Retinal pigment epithelial cell (primary cell): ENCODE measurements around the gene TSHZ2.

ENCODE experiments used
- DNase-seq: peaks from one replicate; pipeline ENCODE4 v3.0.0-alpha.2; 2010; ENCODE audit warnings: low read depth
- H3K4me3 ChIP-seq: 2 replicates; pipeline ENCODE4 v1.5.1; 2011; ENCODE audit warnings: mild to moderate bottlenecking, low read length, control low read depth, moderate library complexity
- CTCF ChIP-seq: conservative IDR thresholded peaks from 2 replicates; pipeline ENCODE4 v1.5.1; 2011; ENCODE audit warnings: low read depth, low read length, control low read depth, inconsistent platforms

TSHZ2 gene

GRCh38 chr20:53157443-53158408, 185.6 kb downstream of the TSHZ2 start:
- no peak overlapping the region for H3K4me3 ChIP-seq
- DNase-seq: no peak
- TF ChIP-seq CTCF: peak; percentile 63

- TF ChIP-seq CTCF: no peak
- DNase-seq: no peak
- no peak overlapping the region for H3K4me3 ChIP-seq
Observed at GRCh38 chr20:53159160-53159559, 187.0 kb downstream of the TSHZ2 start.

GRCh38 chr20:53161073-53161472, 188.9 kb downstream of the TSHZ2 start:
- H3K4me3 ChIP-seq: no peak overlapping the region
- DNase-seq: no peak
- TF ChIP-seq CTCF: no peak

GRCh38 chr20:53161473-53161872, 189.3 kb downstream of the TSHZ2 start:
- no peak for TF ChIP-seq CTCF
- DNase-seq: no peak
- H3K4me3 ChIP-seq: no peak overlapping the region

- DNase-seq: no peak
Observed at GRCh38 chr20:53162251-53162835, 190.2 kb downstream of the TSHZ2 start.

GRCh38 chr20:53163486-53163885, 191.3 kb downstream of the TSHZ2 start:
- no peak overlapping the region for H3K4me3 ChIP-seq
- DNase-seq: no peak
- no peak for TF ChIP-seq CTCF

More at GRCh38 chr20:53162251-53162835, 190.2 kb downstream of the TSHZ2 start:
- TF ChIP-seq CTCF: peak; percentile 32
- no peak overlapping the region for H3K4me3 ChIP-seq
